WERI-Rb-1 (cell line): ENCODE data around the gene GPR143.
"Not testable (repeated sequence)": the region's sequence is repeated elsewhere in the genome, so short reads cannot be mapped to it uniquely, and the experiment has no call there.

ENCODE experiments used
- DNase-seq: peaks from one replicate; pipeline ENCODE4 v3.0.0-alpha.2; 2020
- H3K27ac ChIP-seq: fragments of 250-450 bp; sonication (Bioruptor Pico); 2 replicates; pipeline ENCODE4 v1.5.1; 2020; ENCODE audit warnings: mild to moderate bottlenecking, moderate library complexity
- H3K27me3 ChIP-seq: fragments of 250-450 bp; sonication (Bioruptor Pico); 2 replicates; pipeline ENCODE4 v1.5.1; 2021; ENCODE audit warnings: mild to moderate bottlenecking, low read depth, moderate library complexity; ENCODE audit not compliant: insufficient read depth, severe bottlenecking
- H3K36me3 ChIP-seq: fragments of 250-450 bp; sonication (Bioruptor Pico); 2 replicates; pipeline ENCODE4 v1.5.1; 2020; ENCODE audit warnings: mild to moderate bottlenecking, moderate library complexity
- H3K4me3 ChIP-seq: 2 replicates; pipeline ENCODE4 v1.5.1; 2011; ENCODE audit warnings: low read depth, mild to moderate bottlenecking, control low read depth, low read length
- H3K9me3 ChIP-seq: fragments of 250-450 bp; sonication (Bioruptor Pico); 2 replicates; pipeline ENCODE4 v1.5.1; 2021; ENCODE audit warnings: mild to moderate bottlenecking, moderate library complexity; ENCODE audit not compliant: severe bottlenecking
- TF ChIP-seq, protein P1 (sequence below): IDR thresholded peaks from 2 replicates; pipeline ENCODE4 v1.5.1; 2011; ENCODE audit warnings: low read depth, mild to moderate bottlenecking, control low read depth, inconsistent platforms, low read length

GPR143 gene

DNA sequence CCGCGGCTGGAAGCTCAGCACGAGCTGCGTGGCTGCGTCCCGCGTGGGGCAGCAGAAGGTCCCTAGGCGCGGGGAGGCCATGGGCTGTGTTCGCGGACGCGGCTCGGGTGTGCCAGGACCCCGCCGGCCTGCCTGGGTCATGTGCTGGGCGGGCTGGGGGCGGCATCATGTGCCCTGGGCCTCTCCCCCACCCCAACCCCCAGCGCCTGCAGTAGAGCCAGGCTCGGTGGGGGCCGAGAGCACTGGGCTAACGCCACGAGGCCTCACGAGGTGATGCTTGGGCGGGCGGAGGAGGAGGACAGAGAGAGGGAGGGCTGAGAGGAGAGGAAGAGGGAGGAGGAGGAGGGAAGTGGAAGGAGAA, at the start of gene GPR143:
TSS of gene GPR143 (minus strand) at position 111 of the 361 bp plus-strand sequence. CDS start at position 81, 30 bp downstream.
- no peak within 1 kb of the TSS for H3K27ac ChIP-seq
- TF ChIP-seq, protein P1, sequence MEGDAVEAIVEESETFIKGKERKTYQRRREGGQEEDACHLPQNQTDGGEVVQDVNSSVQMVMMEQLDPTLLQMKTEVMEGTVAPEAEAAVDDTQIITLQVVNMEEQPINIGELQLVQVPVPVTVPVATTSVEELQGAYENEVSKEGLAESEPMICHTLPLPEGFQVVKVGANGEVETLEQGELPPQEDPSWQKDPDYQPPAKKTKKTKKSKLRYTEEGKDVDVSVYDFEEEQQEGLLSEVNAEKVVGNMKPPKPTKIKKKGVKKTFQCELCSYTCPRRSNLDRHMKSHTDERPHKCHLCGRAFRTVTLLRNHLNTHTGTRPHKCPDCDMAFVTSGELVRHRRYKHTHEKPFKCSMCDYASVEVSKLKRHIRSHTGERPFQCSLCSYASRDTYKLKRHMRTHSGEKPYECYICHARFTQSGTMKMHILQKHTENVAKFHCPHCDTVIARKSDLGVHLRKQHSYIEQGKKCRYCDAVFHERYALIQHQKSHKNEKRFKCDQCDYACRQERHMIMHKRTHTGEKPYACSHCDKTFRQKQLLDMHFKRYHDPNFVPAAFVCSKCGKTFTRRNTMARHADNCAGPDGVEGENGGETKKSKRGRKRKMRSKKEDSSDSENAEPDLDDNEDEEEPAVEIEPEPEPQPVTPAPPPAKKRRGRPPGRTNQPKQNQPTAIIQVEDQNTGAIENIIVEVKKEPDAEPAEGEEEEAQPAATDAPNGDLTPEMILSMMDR, result no peak
- H3K9me3 ChIP-seq, result no peaks in the 10 kb centered on the region
- H3K4me3 ChIP-seq, result no peak within 1 kb of the TSS
- DNase-seq, result no peak
- H3K27me3 ChIP-seq, result peaks cover 8% of the 10 kb centered on the region
- H3K36me3 ChIP-seq, result no peaks in the 10 kb centered on the region

DNA sequence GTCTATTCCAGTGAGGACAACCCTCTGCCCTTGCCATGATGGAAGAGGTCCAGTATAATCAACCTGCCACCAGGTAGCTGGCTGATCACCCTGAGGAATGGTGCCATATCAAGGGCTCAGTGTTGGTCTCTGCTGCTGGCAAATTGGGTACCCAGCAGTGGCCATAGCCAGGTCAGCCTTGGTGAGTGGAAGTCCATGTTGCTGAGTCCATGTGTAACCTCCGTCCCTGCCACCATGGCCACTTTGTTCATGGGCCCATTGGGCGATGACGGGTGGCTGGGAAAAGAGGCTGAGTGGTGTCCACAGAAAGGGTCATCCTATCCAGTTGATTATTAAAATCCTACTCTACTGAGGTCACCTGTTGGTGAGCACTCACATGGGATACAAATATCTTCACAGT, 45.4 kb upstream of the GPR143 start:
- H3K27ac ChIP-seq, H3K4me3 ChIP-seq, H3K9me3 ChIP-seq, H3K36me3 ChIP-seq, DNase-seq, H3K27me3 ChIP-seq: not testable (repeated sequence)

DNA sequence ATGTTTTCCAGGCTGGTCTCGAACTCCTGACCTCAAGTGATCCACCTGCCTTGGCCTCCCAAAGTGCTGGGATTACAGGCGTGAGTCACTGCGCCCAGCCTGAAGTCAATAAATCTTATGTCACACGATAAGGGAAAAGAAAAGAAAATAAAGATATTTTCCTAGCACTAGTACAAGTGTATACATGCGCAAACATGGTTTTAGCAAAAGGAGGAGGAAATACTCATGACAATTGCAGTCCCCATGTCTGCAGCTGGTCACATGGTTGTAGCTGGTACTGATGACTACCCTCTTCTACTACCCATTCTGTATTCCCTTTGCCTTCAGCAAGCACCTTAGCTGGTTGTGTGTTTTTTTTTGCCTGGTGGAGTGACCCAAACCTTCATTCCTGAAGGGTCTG, 44.2 kb upstream of the GPR143 start:
- H3K9me3 ChIP-seq, DNase-seq, H3K4me3 ChIP-seq, H3K36me3 ChIP-seq, H3K27ac ChIP-seq, H3K27me3 ChIP-seq: not testable (repeated sequence)

DNA sequence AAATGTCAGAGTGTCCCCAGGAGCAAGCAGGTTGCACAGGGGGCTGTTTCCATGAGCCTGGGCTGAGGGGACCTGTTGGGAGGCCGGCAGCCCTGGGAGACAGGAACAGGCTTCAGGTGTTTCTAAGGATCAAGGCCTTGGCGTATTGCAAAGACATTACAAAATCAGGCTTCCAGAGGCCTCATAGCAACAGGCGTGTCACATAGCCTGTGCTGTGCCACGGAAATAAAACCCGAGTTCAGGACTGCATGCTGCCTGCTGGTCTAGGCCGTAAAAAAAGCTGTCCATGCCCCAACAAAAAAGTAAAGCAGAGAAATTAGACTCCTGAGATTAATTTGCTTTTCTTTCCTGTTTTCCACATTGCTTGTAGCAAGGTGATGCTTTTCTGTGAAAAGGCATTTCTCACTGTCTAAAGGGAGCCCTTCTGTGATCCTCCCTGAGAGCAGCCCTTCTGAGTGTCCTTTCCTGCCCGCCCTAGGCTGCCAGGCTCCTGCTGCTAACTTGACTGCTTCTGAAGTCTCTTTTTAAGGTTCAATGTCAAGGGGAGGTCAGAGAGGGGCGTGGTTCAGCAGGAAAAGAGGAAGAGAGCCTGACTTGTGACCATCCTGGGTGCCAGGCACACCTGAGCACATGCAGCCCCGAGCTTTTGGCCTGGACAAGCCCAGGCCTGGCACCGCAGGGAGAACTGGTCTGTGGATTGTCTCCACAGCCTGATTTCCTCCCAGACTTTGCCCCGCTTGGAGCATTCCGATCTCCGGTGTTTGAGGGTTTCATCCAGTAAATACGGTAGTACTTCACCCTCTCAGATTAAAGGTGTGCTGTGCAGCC, 41.9 kb upstream of the GPR143 start:
- Histone ChIP-seq H3K27me3 (no peaks in the 10 kb centered on the region), H3K4me3 (no peak overlapping the region), H3K9me3 (no peaks in the 10 kb centered on the region), H3K36me3 (no peaks in the 10 kb centered on the region), H3K27ac (no peak overlapping the region)
- TF ChIP-seq, protein P1, result no peak
- no peak for DNase-seq

DNA sequence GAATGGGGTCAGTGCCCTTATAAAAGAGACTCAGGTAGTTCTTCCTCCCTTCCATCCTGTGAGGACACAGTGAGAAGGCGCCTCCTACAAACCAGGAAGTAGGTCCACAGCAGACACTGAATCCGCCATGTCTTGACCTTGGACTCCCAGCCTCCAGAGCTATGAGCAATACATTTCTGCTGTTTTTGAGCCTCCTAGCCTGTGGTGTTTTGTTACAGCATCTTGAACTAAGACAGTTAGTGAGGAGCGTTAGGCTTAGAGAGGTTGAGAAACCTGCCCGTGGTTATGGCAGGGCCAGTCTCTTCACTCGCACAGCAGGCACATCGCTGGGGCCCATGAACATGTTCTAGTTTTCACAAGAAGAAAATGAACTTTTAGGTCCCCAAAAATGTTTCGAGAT, 40.3 kb upstream of the GPR143 start:
- no peak for DNase-seq
- no peak overlapping the region for H3K4me3 ChIP-seq
- no peak overlapping the region for H3K27ac ChIP-seq
- TF ChIP-seq, protein P1, result no peak
- H3K36me3 ChIP-seq, result no peaks in the 10 kb centered on the region
- H3K9me3 ChIP-seq, result no peaks in the 10 kb centered on the region
- H3K27me3 ChIP-seq, result no peaks in the 10 kb centered on the region

DNA sequence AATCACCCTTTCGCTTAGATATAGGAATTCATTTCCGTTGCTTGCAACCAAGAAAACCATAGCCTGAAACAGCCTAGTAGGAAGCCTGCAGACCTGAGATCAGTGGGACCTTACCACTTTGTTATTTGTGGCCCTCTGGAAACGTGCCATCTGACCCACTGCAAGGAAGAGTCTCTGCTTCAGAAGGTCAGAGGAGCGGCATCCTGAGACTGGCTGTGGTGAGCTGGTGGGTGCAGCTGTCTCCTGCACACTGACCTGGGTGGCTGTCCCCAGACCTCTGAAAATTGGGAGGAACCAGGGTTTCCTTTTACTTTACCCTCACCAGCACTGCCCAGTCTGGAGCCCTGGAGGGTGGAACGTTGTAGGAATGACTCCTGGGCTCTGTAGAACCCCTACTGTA, 38.8 kb upstream of the GPR143 start:
- TF ChIP-seq, protein P1, result no peak
- no peak overlapping the region for H3K27ac ChIP-seq
- no peak overlapping the region for H3K4me3 ChIP-seq
- no peaks in the 10 kb centered on the region for H3K36me3 ChIP-seq
- no peak for DNase-seq
- H3K9me3 ChIP-seq, result peaks cover 4% of the 10 kb centered on the region
- H3K27me3 ChIP-seq, result peaks cover 4% of the 10 kb centered on the region

DNA sequence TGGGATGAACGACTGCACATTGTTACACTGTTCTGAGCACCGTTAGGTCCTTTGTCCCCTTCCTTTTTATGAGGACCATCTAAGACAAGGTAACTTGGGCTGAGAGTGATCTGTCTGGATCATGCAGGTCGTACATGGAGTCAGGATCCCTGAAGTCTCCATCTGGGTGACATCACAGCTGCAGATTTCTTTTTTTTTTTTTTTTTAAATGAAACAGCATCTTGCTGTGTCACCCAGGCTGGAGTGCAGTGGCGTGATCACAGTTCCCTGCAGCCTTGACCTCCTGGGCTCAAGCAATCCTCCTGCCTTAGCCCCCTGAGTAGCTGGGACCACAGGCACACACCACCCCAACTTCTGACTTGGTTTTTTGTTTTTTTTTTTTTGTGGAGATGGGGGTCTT, 37.1 kb upstream of the GPR143 start:
- H3K27me3 ChIP-seq, result peaks cover 4% of the 10 kb centered on the region
- TF ChIP-seq, protein P1, result no peak
- H3K9me3 ChIP-seq, result peaks cover 4% of the 10 kb centered on the region
- no peak overlapping the region for H3K27ac ChIP-seq
- no peak for DNase-seq
- no peaks in the 10 kb centered on the region for H3K36me3 ChIP-seq
- H3K4me3 ChIP-seq, result no peak overlapping the region
